NCI-H345 treated with DMSO at 0.1 percent for 48 hours (cell line): ENCODE data around the gene RBM18.

Experiments
- DNase-seq: peaks from one replicate; lab custom pipeline; 2025; ENCODE audit not compliant: unreplicated experiment; lab: John Stamatoyannopoulos, UW

Gene RBM18

DNA sequence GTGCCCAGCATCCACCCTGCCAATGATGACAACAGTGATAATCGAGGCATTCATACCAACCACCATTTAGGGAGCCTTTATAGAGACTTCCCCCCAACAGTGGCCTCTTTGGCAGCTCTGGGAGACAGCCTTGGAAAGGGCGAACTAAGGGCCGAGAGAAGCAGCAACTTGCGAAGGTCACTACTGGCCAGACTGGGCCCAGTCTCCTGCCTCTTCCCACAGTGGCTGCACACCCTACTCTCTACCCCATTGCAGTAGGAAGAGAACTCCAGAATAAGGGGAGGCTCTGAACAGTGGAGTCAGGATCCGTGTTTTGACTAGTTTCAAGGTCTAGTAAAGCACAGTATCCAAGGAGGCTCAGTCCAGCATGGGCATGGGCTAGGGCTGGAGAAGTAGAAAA, 41.2 kb downstream of the RBM18 start:
- no peak for DNase-seq

DNA sequence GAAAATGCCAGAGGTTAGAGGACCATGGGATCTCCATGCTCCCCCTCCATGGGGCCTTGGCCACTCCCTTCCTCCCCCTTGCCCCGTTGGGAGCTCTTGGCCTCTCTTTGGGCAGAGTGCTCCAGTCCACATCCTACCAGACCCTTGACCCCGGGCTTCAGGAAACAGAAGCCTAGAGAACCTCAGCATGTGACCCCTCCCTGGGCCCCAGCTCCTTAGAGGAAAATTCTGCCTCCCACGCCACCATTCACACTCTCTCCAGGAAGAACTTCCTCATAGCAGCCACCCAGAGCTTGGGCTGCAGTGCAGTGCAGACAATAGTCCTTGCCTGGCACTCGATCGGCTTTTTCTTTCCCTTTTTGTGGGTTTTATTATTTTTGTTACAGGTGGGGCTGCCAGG, 41.8 kb downstream of the RBM18 start:
- no peak for DNase-seq

DNA sequence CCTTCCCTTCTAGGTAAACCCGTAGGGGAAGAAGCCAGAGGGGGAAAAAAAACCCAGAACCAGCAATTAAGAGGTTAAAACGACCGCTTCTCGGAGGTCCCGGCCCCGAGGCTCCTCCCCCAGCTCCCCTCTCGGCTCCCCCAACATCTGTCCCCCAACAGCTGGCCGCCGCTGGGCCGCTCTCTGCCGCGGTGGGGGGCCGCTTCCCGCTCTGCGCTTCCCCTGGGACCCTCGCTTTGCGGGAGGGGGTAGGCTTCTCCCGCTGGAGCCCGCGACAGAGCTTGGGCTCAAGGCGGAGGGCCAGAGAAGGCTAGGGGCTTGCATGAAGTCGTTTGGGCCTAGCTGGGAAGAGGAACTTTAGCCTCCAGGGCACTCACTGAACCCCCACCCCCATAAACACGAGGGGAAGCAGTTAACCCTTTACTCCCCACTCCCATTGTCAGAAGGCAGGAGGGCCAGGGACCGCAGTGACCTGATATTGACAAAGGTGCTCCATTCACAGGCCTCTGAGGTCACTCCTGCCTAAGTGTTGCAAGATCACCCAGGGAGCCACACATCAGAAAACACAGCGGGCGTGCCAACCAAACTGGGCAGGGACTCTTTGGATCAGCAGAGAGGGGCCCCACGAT, 43.3 kb downstream of the RBM18 start:
- DNase-seq: no peak

DNA sequence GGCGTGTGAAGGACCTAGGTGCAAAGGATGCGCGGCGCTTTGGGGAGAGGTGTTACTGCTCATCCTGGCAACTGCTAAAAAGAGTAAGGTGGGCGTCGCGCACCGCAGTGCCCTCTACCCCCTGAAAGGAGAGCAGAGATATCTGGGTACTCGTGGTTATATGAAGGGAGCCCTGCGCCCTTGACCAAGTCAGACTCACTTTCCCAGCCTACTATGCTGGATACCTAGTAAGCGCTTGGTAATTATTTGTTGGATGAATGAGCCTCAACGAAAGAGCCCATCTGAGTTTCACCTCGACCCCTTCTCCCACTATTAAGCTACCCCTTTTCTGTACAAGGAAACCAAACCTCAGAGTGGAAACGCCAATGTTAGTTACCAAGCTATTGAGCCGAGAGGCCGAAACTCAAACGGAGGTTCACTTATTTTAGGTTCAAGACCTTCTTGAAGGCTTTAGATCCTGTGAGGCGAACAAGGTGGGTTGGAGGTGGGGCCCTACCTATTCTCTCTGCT, 43.9 kb downstream of the RBM18 start:
- no peak for DNase-seq

DNA sequence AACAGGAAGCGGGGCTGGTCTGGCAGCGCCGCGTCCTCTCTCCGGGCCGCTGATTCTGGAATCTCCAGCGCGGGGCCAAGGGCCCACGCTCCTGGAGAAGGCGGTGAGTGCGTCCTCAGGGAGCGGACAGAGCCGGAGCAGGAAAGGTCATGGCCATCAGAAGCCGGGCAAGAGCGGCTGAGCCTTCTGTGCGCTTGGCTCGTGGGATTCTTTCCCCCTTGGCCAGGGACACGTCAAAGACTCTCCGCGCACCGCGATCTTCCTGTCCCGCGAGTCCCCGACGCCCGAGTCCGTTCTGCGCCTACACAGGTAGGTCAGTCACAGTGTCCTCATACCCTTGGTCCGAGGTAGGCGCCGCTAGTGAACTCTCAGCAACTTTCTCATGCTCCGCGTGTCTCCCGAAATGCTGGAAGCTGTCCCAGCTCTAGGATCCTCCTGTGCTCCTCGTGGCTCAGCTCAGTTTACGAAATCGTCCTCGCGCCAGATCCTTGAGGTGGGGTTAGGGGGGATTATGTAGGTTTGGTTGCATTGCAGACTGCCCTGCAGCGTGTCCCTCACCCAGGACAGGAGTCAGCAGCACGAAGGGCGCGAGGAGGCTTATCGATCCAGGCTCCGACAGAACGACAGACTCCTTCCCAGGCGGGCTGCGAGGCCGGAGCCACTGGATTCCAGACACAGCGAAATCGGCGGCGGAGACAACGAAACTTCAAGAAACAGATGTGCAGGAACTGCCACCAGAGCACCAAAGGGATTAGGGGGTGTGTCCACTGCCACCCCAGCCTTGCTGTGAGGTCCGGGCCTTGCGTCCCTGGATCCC, 44.6 kb downstream of the RBM18 start:
- no peak for DNase-seq

DNA sequence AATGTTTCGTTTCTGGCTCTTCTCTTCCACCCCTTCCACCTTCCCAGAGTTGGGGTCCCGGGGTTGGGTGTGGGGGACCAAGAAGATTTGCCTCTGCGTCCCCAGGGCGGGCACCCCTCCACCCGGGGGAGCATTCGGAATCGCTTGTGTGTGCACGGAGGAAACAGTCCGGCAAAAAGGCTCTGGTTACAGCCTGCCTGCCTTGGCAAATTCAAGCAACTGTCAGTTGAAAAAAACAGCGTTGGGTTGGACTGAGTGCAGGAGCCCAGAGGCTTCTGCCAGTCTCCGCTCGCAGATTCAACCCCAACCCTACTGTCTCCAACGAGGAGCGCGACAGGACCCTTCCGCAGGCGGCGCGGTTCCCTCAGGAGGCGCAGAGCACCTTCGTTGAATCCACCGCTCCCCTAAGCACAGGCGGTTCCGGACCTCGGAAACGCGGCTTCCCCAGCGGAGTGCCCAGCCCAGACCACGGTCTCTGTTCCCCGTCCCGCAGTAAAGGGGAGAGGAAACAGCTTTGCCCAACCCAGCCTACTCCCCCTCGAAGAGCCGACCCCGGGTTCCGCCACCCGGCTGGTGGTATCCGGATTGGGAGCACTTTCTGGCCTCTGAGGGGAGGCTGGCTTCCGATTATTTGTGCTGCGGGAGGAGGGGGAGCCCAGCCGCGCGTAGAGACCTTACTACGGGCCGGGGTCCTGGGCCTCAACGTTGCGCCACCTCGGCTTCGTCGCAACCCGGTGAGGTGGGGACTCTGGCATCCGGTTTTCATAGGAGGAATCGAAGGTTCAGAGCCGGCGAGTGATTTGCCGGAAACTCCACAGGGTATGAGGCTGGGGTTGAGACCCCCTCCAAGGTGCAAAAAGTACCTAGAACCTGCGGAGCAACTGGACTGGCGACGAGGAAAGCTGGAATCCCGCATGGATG, 45.4 kb downstream of the RBM18 start:
- no peak for DNase-seq

DNA sequence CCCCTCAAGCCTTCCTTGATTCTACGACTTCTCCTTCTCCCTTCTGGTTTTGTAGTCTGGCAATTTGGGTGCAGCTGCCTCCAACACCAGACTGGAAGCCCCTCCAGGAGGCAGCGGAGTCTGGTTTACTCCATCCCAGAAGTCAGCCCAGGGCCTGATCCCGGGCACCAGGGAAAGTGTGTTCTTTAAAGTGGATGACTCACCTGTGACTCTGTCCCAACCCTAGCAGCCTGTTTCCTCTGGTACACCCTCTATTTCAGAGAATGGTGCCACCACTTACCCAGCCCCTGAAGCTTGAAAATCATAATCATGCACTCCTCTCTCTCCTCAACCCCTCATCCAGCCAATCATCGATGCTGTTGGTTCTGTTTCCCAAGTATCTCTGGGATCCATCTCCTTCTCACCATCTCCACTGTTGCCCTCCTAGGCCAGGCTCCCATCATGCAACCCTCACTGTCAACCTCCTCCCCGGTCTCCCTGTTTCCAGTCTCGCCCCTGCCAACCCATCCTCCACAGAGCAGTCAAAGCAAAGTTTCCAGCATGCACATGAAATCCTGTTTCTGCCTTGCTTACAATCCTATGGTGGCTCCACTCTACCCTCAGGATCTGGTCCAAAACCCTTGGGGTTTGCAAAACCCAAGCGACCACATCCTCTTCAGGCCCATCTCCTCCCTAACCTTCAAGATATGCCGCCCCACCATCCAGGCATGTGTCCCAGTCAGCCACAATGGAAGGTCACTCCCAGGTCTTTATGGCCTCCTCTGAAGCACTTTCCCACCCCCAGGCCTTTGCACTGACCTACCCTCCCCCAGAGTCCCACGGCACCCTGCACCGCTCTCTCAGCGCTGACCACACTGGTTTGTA, 46.3 kb downstream of the RBM18 start:
- no peak for DNase-seq

DNA sequence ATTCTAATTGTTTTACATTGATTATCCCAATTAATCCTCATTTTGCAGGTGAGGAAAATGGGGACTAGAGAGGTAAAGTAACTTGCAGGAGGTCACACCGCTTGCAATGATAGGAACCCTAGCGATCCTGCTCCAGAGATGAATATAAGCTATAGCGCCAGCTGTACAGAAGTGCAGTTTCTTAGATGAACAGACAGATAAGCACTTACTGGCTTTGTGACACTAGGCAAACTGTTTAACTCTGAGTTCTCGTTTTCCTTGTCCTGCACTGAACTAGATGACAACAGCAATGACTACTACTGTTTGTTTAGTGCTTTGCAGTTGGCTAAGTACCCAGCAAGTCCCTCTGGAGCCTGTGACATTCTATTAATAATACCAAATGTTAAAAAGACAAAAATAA, 47.0 kb downstream of the RBM18 start:
- DNase-seq: no peak

DNA sequence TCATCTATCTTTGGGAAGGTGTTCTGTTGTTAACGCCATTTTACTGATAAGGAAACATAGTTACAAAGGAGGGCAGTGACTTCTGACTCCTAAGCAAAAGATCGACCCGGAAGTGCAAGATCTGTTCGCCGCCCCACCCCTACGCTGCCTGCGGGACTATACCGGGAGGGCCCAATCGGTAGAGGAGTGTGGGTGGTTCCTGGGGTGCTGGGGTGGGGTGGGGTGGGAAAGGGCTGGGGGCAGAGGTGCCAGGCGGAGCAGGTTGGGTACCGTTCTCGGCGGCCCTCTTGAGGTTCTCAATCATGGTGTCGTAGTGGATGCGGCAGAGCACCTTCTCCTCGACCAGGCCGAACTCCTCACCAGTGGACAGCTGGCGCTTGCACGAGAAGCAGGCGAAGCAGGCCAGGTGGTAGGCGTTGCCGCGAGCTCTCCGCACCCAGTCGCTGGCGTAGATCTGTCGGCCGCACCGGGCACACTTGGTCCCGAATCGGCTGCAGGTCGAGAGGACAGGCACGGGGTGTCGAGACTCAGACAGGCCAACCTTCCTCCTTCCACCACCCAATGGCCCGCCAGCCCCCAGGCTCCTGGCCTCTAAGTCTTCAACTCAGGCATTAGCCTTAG, 47.7 kb downstream of the RBM18 start:
- no peak for DNase-seq

DNA sequence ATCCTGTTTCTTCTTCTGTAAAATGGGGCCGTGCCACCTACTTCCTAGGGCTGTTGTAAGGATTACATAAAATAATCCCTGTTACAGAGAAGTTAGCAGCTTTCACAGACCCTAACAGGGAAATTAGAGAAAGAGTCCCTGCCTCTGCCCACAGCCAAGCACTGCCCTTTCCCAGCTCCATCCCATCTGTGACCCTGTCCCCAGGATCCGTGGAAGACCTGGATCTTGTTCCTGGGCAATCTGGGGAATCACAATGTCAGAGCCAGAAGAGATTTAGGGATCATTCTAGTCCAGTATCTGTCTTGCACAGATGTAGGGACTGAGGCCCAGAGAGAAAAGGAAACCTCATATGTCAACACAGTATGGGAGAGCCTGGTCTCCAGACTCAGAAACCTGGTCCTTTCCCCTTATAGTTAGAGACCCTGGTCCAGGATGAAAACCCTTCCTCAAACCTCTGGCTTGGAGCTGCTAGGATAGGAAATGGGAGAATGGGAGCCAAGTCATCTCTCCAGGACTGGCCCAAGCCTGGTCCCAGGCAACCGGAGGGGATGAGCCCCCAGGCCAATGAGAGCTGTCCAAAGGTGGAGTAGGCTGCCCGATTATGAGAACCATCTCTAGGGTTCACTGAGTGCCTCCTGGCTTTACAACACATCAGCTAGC, 48.4 kb downstream of the RBM18 start:
- no peak for DNase-seq

DNA sequence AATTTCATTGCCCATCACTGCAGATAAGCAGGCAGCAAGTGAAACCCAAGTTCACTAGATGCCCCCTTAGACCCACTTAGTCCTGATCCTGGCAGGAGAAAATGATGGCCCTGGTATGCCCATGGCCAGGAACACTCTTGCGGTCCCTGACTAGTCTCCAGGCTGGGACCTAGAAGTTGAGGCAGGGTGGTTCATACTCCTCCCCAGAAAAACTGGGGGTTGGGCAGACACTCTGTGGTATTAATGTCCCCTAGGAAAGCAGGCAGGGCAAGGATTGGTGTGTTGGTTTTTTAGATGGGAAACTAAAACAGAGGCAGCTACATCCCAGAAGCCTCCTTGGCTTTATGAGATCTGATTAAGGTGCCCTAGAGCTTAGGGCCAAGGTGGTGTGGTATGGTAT, 49.0 kb downstream of the RBM18 start:
- DNase-seq: no peak

DNA sequence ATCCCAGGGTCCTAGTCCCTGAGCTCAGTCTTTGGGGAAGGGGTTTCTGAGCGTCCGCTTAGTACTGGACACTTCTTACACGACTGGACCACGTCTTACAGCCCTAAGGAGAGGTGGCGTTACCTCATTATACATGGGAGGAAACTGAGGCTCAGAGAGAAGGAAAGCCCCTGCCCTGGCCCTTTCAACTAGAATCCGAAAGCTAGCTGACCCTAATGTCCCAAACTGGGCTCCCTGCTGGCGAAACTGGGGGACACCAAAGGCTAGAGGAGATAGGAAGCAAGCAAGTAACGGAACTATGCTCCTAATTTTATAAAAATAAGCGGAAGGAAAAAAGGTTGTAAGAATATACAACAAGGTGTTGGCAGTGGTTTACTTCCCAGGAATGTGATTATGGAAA, 50.1 kb downstream of the RBM18 start:
- DNase-seq: no peak

DNA sequence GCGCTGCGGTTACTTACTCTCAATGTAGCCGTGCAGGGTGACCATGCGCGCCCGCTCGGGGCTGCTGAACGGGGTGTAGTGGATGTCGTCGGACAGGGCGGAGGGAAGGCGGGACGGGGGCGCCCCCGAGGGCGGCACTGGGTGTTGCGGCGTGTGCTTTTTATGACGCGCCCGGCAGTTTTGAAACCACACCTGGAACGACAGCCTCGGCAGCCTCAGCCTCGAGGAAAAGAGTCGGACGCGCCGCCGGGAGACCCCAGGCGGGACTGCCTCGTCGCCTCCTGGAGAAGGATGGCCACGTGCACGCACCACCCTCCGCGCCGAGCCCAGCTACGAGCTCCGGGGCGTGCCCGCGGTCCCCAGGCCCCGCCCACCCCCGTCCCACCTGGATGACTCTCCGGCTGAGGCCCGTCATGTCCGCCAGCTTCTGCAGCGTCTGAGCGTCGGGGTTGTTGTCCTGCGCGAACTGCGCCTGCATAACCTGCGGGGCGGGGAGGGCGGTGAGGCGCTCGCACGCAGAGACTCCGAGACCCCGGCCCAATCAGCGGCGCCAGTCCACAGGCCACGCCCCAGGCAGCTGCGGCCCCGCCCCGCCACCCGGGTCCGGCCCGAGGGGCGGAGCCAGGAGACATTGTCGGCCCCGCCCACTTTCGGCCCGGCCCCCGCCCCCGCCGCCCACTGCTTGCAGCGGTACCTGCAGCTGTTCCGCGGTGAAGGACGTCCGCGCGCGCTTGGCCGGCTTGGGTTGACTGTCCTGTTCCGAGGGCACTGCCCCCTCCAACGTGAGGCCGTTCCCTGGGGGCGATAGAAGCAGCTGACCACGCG, 50.8 kb downstream of the RBM18 start:
- DNase-seq: peak; percentile 75

DNA sequence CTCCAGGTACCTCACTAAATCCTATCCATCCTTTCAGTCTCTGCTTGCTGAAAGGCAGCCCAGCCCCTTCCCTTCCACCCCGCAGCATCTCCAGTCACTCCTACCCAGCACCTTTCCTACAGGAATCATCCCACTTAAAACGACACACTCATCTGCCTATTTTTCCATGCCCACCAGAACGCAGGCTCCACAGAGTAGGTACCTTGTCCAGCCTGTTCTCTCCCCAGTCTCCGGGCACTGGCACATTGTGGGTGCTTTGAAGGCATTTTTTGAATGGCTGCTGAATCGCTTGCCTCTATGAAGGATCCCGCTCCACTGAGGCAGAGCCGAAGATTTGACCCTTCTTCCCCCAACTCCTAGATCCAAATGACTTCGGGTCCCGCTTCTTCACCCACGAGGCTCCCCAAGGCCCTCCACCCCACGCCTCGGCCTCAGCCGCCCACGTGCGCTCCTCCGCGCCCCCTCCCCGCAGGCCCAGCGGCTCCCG, 51.5 kb downstream of the RBM18 start:
- no peak for DNase-seq

DNA sequence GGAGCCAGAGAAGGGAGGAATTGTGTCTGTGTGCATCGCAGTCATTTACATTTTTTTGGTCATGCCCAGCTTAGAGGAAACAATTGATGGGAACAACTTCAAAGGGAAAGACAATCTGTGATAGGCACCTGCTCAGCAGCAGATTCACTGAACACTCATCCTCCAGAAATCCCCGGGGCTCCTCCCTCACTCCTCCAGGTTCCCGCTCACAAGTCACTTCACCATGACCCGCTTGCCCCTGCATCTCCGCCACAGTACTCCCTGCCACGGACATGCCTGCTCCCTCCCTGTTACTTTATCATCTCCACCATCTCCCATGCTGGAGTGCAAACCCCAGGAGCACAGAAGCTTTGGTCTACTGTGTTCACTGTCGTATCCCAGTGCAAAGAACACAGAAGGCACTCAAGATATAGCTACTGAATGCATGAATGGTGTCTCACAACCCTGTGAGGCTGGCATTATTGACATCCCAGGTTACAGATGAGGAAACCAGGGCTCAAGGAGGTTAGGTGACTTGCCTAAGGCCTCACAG, 52.1 kb downstream of the RBM18 start:
- DNase-seq: no peak

DNA sequence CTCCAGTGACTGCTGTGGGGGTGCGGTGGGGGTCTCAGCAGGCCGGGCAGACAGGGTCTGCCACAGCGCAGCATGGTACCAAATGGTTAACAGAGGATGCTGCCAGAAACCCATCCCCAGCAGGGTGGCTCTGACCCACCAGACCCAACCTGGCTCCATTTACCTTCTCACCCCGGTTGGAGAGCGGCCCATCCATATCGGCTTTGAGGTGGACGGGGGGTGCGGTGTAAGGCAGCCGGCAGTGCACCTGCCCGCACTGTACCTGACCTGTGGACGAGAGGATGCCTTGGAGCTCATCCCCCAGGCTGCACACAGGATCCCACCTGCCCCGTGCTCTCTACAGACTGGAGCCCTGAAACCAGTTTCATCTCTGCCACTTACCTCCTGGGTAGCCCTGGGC, 55.2 kb downstream of the RBM18 start:
- no peak for DNase-seq

DNA sequence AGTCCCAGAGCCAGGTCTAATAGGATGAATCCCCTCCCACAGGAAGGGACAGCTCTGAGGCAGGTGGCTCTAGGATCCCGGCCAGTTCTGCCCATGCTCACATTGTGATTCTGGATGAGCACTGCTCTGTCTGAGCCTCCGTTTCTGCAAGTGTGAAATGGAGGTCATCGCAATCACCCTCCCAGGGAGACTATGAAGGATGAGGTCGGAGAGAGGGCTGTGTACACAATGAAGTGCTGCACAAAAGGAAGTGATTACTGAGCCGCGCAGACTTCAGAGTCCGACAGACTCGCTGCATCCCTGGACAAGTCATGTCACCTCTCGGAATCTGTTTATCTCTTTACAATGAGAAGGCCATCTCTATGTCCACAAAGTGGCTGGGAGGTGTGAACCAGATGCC, 57.5 kb downstream of the RBM18 start:
- DNase-seq: no peak
